DMS 273 (cell line): ENCODE results near the gene ERAL1.
"Not testable (repeated sequence)": the region's sequence is repeated elsewhere in the genome, so short reads cannot be mapped to it uniquely, and the experiment has no call there.

Experiments used
- DNase-seq: peaks from one replicate; lab custom pipeline; 2025; ENCODE audit not compliant: unreplicated experiment; lab: John Stamatoyannopoulos, UW

The ERAL1 gene

GRCh38 chr17:28878158-28878910 lies 23.5 kb downstream of the ERAL1 start:
- no peak for DNase-seq

GRCh38 chr17:28878981-28879380 lies 24.2 kb downstream of the ERAL1 start:
- peak; percentile 77 for DNase-seq

DNA sequence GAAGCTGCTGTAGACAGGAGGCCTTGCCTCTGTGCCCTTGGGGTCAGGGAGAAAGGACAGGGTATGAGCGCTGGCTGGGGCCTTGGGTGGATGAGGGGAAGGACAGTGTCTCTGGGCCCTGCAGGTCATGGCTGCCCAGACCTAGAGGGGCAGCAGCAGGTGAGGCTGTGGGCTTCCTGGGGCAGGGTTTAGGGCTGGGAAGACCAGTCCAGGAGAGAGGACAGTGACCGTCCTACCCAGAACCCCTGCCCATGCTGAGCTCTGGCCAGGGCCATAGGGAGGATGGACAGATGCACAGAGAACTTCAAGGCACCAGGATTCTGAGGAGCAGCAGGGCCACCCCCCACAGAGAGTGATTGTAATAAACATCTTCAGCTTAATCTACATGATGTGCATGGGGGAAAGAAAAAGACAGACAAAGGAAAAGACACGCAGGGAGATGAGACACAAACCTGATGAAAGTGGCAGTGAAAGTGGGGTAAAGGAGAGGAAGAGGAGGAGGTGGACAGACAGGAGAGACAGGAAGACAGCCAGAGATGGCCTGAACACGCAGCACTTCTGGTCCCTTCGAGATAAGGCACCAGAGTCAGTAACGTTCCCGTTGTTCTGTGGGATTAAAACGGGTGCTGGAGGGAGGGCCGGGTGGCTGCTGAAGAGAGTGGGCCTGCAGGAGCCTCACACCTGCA lies 25.2 kb downstream of the ERAL1 start:
- DNase-seq, result no peak

- no peak for DNase-seq
Measured at GRCh38 chr17:28880572-28880945, 25.7 kb downstream of the ERAL1 start.

- no peak for DNase-seq
Measured at GRCh38 chr17:28881533-28882056, 26.8 kb downstream of the ERAL1 start.

DNA sequence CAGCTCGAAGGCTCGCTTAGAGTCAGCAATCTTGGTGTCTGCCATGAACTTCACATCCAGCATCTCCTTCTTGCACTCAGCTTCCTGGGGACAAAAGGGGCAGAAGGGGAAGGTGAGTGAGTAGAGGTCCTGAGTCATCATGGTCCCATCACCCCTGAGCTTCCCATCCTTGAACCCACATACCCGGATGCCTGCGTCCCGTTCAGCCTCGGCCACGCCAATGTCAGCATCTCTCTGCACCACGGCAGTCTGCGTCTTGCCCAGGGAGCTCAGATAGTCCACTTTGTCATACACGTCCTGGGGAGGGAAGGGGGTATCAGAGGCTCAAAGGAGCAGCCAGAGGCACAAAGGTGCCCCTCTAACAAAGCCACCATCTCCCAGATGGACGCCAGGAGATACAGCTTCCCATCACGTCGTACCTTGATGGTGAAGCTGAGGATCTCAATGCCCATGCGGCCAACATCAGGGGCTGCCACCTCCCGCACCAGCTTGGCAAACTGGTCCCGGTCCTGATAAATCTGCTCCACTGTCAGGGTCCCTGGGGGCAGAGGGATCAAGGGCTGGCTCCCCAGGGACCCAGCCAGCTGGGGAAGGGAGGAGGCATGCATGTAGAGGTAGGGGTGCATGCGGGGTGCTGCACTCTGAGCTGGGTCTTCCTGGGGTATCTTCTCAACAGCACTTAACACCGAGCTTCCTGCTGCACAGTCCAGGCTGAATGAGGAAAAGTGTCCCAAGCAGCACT lies 27.5 kb downstream of the ERAL1 start:
- DNase-seq, result no peak

- no peak for DNase-seq
Measured at GRCh38 chr17:28883967-28884702, 29.3 kb downstream of the ERAL1 start.

GRCh38 chr17:28885363-28885762 lies 30.5 kb downstream of the ERAL1 start:
- no peak for DNase-seq

DNA sequence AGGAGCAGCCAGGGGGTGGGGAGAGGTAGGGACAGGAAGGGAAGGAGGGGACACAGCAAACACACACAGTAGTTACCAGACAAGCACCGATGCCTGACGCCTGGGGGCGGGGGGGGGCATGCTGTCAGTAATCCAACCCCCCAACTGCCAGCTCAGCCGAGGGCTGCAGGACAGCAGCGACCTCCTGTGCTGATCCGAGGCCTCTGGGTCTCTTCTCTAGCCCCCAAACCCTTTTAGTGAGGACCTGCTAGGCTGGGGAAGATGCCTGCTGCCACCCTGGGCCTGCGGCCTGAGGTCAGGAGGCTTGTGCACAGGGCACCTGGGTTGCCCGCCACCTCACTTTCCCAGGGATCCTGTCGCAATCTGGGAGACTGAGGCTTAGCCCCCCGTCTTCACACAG lies 31.1 kb downstream of the ERAL1 start:
- no peak for DNase-seq

DNA sequence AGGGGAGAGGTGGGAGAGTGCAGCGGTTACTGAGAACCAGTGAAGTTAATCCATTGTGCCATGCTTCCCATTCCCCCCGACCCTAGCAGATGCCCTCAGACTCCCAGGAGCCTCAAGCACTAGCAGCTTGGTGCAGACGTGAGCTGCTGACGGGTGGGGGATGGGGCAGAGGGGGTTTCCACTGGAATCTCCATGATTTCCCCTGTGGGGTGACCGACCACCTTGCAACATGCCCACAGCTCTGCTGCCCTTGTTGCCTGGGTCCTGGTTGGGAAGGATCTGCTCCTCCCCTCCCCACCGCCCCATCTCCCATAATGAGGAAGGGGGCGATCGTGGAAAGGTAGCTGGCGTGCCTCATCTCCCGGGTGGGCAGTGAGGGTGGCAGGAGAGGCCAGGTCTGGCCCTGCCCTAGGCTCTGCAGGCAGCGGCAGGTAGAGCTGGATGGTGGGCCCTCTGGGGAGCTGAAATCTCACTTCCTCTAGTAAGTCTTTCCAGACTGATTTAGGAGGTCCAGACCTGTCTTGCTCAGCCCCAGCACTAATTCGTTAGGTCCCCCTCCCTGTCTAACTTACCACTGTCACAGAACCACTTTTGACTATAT lies 33.2 kb downstream of the ERAL1 start:
- no peak for DNase-seq

DNA sequence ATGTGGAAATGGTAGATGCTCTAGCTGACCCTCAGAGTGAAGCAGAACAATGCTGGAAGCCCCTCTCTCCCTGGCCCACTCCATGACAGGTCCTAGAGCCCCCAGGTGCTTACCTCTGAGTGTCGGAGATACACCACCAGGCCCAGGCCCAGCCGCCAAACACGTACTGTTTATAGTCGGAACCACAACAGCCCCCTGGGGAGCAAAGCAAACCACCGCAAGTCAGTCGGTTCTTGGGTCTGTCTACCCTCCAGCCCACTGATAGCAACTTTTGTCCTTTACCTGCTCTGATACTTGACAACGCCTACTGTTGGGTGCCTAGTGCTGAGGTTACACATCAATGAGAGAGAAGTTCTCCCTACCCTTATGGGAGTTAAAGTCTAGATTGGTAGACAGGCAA lies 34.0 kb downstream of the ERAL1 start:
- no peak for DNase-seq

GRCh38 chr17:28889996-28890395 lies 35.2 kb downstream of the ERAL1 start:
- no peak for DNase-seq

DNA sequence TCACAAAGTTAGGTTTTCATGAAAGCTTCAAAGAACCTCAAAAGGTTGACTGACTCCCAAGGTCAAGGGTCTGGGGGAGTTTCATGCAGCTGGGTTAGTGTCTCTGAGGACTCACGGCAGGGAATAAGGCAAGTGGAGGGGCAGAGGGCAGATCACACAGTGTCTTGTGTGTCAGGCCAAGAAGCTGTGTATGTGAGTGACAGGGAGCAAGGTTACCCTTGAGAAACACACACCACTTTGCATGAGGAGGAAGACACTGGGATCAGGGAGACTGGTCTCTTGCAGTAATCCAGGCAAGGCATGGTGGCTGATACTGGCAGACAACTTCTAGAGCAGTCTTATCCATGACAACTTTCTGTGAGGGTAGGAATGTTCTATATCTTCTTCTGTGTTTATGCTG lies 36.4 kb downstream of the ERAL1 start:
- no peak for DNase-seq

DNA sequence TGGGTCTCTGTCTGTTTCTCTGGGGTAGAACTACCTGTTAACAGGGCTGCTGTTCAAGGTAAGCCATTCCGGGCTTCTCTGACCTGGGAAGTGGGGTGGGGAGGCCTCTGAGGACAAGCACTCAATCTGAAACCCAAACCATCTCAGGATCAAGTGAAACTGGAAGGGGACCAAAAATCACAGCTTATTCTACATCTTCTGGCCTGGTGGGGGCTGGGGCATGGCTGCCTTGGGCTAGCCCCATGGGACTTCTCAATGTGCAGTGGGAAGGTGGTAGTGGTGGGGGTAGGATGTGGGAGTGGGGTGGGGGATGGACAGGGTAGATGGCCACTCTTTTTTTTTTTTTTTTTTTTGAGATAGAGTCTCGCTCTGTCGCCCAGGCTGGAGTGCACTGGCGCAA lies 37.2 kb downstream of the ERAL1 start:
- no peak for DNase-seq

- not testable (repeated sequence) for DNase-seq
Measured at GRCh38 chr17:28893248-28894183, 38.7 kb downstream of the ERAL1 start.

GRCh38 chr17:28895794-28896447 lies 41.1 kb downstream of the ERAL1 start:
- DNase-seq, result no peak

DNA sequence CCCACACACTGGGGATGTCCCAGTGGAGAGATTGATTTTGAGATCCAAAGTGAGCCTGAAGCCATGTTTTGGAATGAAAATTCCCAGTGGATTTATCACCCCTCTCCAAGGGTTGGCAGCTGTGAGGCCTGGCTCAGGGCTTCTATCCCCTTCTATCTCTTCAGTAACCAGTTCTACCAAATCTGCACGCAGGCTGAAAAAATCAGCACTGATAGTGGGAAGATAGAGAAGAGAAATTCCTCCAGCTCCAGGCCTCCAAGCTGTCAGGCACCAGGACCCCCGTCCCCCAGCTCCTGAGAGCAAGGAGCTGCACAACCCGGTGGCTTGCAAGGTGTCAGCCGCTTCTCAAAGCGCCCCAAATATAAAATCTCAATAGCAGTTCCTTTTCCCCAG lies 41.7 kb downstream of the ERAL1 start:
- DNase-seq, result peak; percentile 52

GRCh38 chr17:28896884-28897768 lies 42.3 kb downstream of the ERAL1 start, which contains the start of gene FLOT2:
Gene FLOT2, minus strand, starts transcription at chr17:28897733. Its CDS starts 159 bp downstream, at chr17:28897574.
- DNase-seq, result peak; percentile 80
